Kidney (tissue), 14 donors: Measurements from ENCODE around the gene PEPD. TPM values are rescaled to one million over a fixed set of nuclear protein-coding genes. Genes with fewer than 3 reads are reported as not detected.

ENCODE experiments used
- DNase-seq, 5 donors: peaks; one replicate each; pipeline ENCODE4 v3.0.0-alpha.2; 2013 to 2020
- FAIRE-seq: peaks from 2 replicates; lab custom pipeline; 2012; peaks lifted over from hg19 to GRCh38; lab: Jason Lieb, UNC
- H3K27ac ChIP-seq, 2 donors: one replicate each; pipeline ENCODE4 v1.7.0; 2013; ENCODE audit warnings: low read depth in 2 of 2, low read length in 2 of 2, inconsistent platforms in 1 of 2
- H3K27me3 ChIP-seq: one replicate; pipeline ENCODE4 v1.7.1; 2013; ENCODE audit warnings: low read length, inconsistent platforms; ENCODE audit not compliant: control insufficient read depth, insufficient read depth
- H3K36me3 ChIP-seq, 3 donors: one replicate each; pipeline versions ENCODE4 v1.7.0 to v1.7.1; 2013; ENCODE audit warnings: low read length in 3 of 3, control low read depth in 1 of 3, inconsistent platforms in 1 of 3; ENCODE audit not compliant: insufficient read depth in 3 of 3, control insufficient read depth in 2 of 3
- H3K4me1 ChIP-seq, 3 donors: one replicate each; pipeline versions ENCODE4 v1.7.0 to v1.7.1; 2013; ENCODE audit warnings: low read length in 3 of 3, inconsistent platforms in 1 of 3, low read depth in 1 of 3; ENCODE audit not compliant: control insufficient read depth in 2 of 3, insufficient read depth in 2 of 3
- H3K4me3 ChIP-seq, 3 donors: one replicate each; pipeline versions ENCODE4 v1.7.0 to v1.8.1; 2013; ENCODE audit warnings: low read length in 3 of 3, control low read depth in 1 of 3, inconsistent platforms in 1 of 3
- H3K9ac ChIP-seq, 3 donors: one replicate each; pipeline versions ENCODE4 v1.7.0 to v1.7.1; 2013; ENCODE audit warnings: low read length in 3 of 3, control low read depth in 1 of 3, inconsistent platforms in 1 of 3
- H3K9me3 ChIP-seq, 3 donors: one replicate each; pipeline versions ENCODE4 v1.7.0 to v1.7.1; 2013; ENCODE audit warnings: low read length in 3 of 3, control low read depth in 1 of 3, inconsistent platforms in 1 of 3; ENCODE audit not compliant: control insufficient read depth in 2 of 3, insufficient read depth in 1 of 3
- CTCF ChIP-seq: IDR thresholded peaks from 3 replicates; pipeline ENCODE4 v1.5.1; 2012; ENCODE audit warnings: mild to moderate bottlenecking, moderate library complexity, borderline replicate concordance; ENCODE audit not compliant: insufficient read depth; ENCODE audit errors: extremely low read depth
- intact Hi-C: fragments of 100-400 bp; cut with DNase I; formaldehyde crosslinking; loops from one replicate; pipeline ENCODE4 v1.11.1; 2022
- polyA plus RNA-seq: library from polyadenylated mRNA; stranded (reverse); fragments of 350-450 nt; fragmentation: Illumina TruSeq; extraction: RNeasy Lipid Tissue Mini Kit (QIAGEN cat#74804); gene quantifications from one replicate; pipeline ENCODE4 v1.2.3, GENCODE V29; 2014; ENCODE audit warnings: low read depth, low replicate concordance; ENCODE audit not compliant: insufficient read depth
- total RNA-seq: library from RNA; stranded (reverse); fragmentation: NEBNext Ultra II Directional; extraction: Animal tissue kit (Norgen Biotek cat#: 25700); gene quantifications from one replicate; pipeline ENCODE4 v1.2.1, GENCODE V29; 2021
- donor health status: control.
- donor health status: control.
- donor health status: control.
- donor health status: control.
- donor health status: control.
- donor health status: DM: yes; HTN: yes; CAD: no.
- donor health status: Normal renal cell carcinoma (clear cell type).

Gene PEPD
- total and polyA plus RNA-seq, 2 donors from 2014 or later: 71.4 to 402 TPM

- H3K27me3 ChIP-seq: no peaks in the 10 kb centered on the region
- H3K27ac ChIP-seq: peak overlapping the region in 1 of 2 donors; percentile 17
- H3K4me1 ChIP-seq: peaks cover 0 to 23% (median 19%) of the 10 kb centered on the region in 3 donors
- intact Hi-C loops: no loop called here
- FAIRE-seq: no peak
- no peak overlapping the region for H3K4me3 ChIP-seq
- no peak overlapping the region for H3K9ac ChIP-seq
- TF ChIP-seq CTCF: no peak
- DNase-seq: peak in 1 of 5 donors; percentile 85
- H3K36me3 ChIP-seq: peaks cover 3 to 6% (median 5%) of the 10 kb centered on the region in 3 donors
- H3K9me3 ChIP-seq: no peaks in the 10 kb centered on the region
These were observed 145.2 kb downstream of the PEPD start for GRCh38 chr19:33376423-33376822.

- no peak for DNase-seq
- Histone ChIP-seq H3K36me3 (peaks cover 3 to 5% (median 3%) of the 10 kb centered on the region in 3 donors), H3K9me3 (no peaks in the 10 kb centered on the region), H3K27me3 (no peaks in the 10 kb centered on the region), H3K27ac (peak overlapping the region in 1 of 2 donors; percentile 1), H3K4me1 (peaks cover 0 to 23% (median 19%) of the 10 kb centered on the region in 3 donors), H3K4me3 (no peak overlapping the region), H3K9ac (no peak overlapping the region)
- intact Hi-C loops: no loop called here
- FAIRE-seq: no peak
- no peak for TF ChIP-seq CTCF
These were observed 145.8 kb downstream of the PEPD start for GRCh38 chr19:33375837-33376159.

- no peak for DNase-seq
- no peaks in the 10 kb centered on the region for H3K27me3 ChIP-seq
- H3K9me3 ChIP-seq: no peaks in the 10 kb centered on the region
- H3K4me3 ChIP-seq: peak overlapping the region in 1 of 3 donors; percentile 89
- TF ChIP-seq CTCF: no peak
- peaks cover 3 to 5% (median 3%) of the 10 kb centered on the region in 3 donors for H3K36me3 ChIP-seq
- no peak for FAIRE-seq
- peaks cover 0 to 23% (median 19%) of the 10 kb centered on the region in 3 donors for H3K4me1 ChIP-seq
- intact Hi-C loops: no loop called here
- H3K27ac ChIP-seq: no peak overlapping the region
- no peak overlapping the region for H3K9ac ChIP-seq
These were observed 146.3 kb downstream of the PEPD start for GRCh38 chr19:33375156-33375836.
